B cell (primary cell): ENCODE data around the gene OTOP3. TPM values are rescaled to one million over a fixed set of nuclear protein-coding genes. Genes with fewer than 3 reads are reported as not detected.

Source experiments
- ATAC-seq: fragments of 200-7000 bp; cut with Tn5 transposase; one replicate; pipeline ENCODE4 v1.10.0; 2021; ENCODE audit warnings: low read depth, mild to moderate bottlenecking, moderate number of reproducible peaks, moderate library complexity
- CTCF ChIA-PET: fragments of 350-600 bp; sonication (Branson Sonifier 250); formaldehyde crosslinking; loops from one replicate; lab custom pipeline; 2021; ENCODE audit warnings: antibody characterized with exemption, inconsistent platforms; lab: Charles Lee
- POLR2A ChIA-PET: fragments of 350-600 bp; sonication (Branson Sonifier 250); formaldehyde crosslinking; loops from one replicate; lab custom pipeline; 2021; ENCODE audit warnings: antibody characterized with exemption; lab: Charles Lee
- DNase-seq: peaks from one replicate; pipeline ENCODE4 v3.0.0; 2013
- H2AFZ ChIP-seq: 2 replicates; pipeline ENCODE4 v1.6.1; 2012; ENCODE audit warnings: mild to moderate bottlenecking, low read depth, low read length; ENCODE audit not compliant: insufficient read depth, poor library complexity, severe bottlenecking
- H3K27ac ChIP-seq, 2 donors: 1 replicate in 1 of 2; 2 replicates in 1 of 2; pipeline ENCODE4 v1.5.1; 2012 to 2013; ENCODE audit warnings: low read length in 2 of 2, mild to moderate bottlenecking in 2 of 2, moderate library complexity in 1 of 2
- H3K27me3 ChIP-seq, 4 experiments: fragments of 200-600 bp in 1 of 4; sonication (generic) in 1 of 4; replicated peaks in 1 of 4; 1 replicate in 2 of 4; 2 replicates in 2 of 4; pipeline versions ENCODE4 v1.6.1 to v1.7.0; 2013 to 2016; ENCODE audit warnings: low read length in 3 of 4, mild to moderate bottlenecking in 2 of 4, mixed read lengths in 1 of 4, moderate library complexity in 1 of 4; ENCODE audit not compliant: insufficient read depth in 4 of 4, control insufficient read depth in 3 of 4; ENCODE audit errors: control extremely low read depth in 1 of 4
- H3K36me3 ChIP-seq, 2 experiments: replicated peaks in 1 of 2; 1 replicate in 1 of 2; 2 replicates in 1 of 2; pipeline versions ENCODE4 v1.6.1 to v1.7.1; 2013; ENCODE audit warnings: low read length in 1 of 2; ENCODE audit not compliant: insufficient read depth in 2 of 2, control insufficient read depth in 1 of 2; ENCODE audit errors: control extremely low read depth in 1 of 2, extremely low read depth in 1 of 2
- H3K4me1 ChIP-seq, 2 donors: fragments of 200-600 bp in 1 of 2; sonication (generic) in 1 of 2; 1 replicate in 1 of 2; 2 replicates in 1 of 2; pipeline versions ENCODE4 v1.5.1 to v1.6.1; 2013 to 2017; ENCODE audit warnings: low read length in 2 of 2; ENCODE audit not compliant: control insufficient read depth in 2 of 2, insufficient read depth in 2 of 2
- H3K4me2 ChIP-seq: replicated peaks from 2 replicates; pipeline ENCODE3; 2012; ENCODE audit warnings: mild to moderate bottlenecking, low read depth, low read length; ENCODE audit not compliant: poor library complexity, severe bottlenecking
- H3K4me3 ChIP-seq, 5 experiments: fragments of 200-600 bp in 1 of 5; sonication (generic) in 1 of 5; 1 replicate in 3 of 5; 2 replicates in 2 of 5; pipeline versions ENCODE4 v1.5.1 to v1.7.0; 2011 to 2016; ENCODE audit warnings: low read length in 4 of 5, mild to moderate bottlenecking in 4 of 5, low read depth in 2 of 5, control low read depth in 1 of 5, moderate library complexity in 1 of 5; ENCODE audit not compliant: insufficient read depth in 1 of 5; ENCODE audit errors: control extremely low read depth in 1 of 5, extremely low read depth in 1 of 5
- H3K79me2 ChIP-seq: fragments of 200-600 bp; sonication (generic); one replicate; pipeline ENCODE4 v1.6.0; 2016; ENCODE audit warnings: low read length; ENCODE audit not compliant: control insufficient read depth, insufficient read depth
- H3K9ac ChIP-seq: fragments of 200-600 bp; sonication (generic); 2 replicates; pipeline ENCODE4 v1.6.1; 2017; ENCODE audit warnings: mild to moderate bottlenecking, low read length, moderate library complexity
- H3K9me3 ChIP-seq, 3 donors: one replicate each; pipeline versions ENCODE4 v1.6.1 to v1.7.1; 2013; ENCODE audit warnings: low read length in 2 of 3; ENCODE audit not compliant: control insufficient read depth in 2 of 3, insufficient read depth in 1 of 3; ENCODE audit errors: control extremely low read depth in 1 of 3
- H4K20me1 ChIP-seq: 2 replicates; pipeline ENCODE4 v1.6.0; 2012; ENCODE audit warnings: mild to moderate bottlenecking, low read length; ENCODE audit not compliant: insufficient read depth, control insufficient read depth, poor library complexity, severe bottlenecking
- H3K27ac Mint-ChIP-seq: one replicate; pipeline ENCODE4 v1.8.0; 2021; ENCODE audit warnings: mixed read lengths
- H3K27me3 Mint-ChIP-seq: one replicate; pipeline ENCODE4 v1.8.0; 2021; ENCODE audit warnings: mixed read lengths
- H3K4me1 Mint-ChIP-seq: one replicate; pipeline ENCODE4 v1.8.0; 2021; ENCODE audit warnings: mixed read lengths
- H3K4me3 Mint-ChIP-seq: one replicate; pipeline ENCODE4 v1.8.0; 2021; ENCODE audit warnings: mixed read lengths
- H3K9me3 Mint-ChIP-seq: one replicate; pipeline ENCODE4 v1.8.0; 2022; ENCODE audit warnings: mixed read lengths; ENCODE audit not compliant: insufficient read depth
- CTCF ChIP-seq: fragments of 200-600 bp; IDR thresholded peaks from one replicate; pipeline ENCODE4 v1.8.0; 2022; ENCODE audit warnings: antibody characterized with exemption, mild to moderate bottlenecking
- EZH2 ChIP-seq: IDR thresholded peaks from 2 replicates; pipeline ENCODE4 v1.6.1; 2012; ENCODE audit warnings: borderline replicate concordance, low read depth, mild to moderate bottlenecking, moderate library complexity, low read length; ENCODE audit not compliant: insufficient read depth, poor library complexity, severe bottlenecking
- WGBS: methylation state at CpG from one replicate; pipeline ENCODE4 v1.1.5; 2013; ENCODE audit warnings: missing lambda C conversion rate; ENCODE audit not compliant: insufficient coverage; 5-methylcytosine and 5-hydroxymethylcytosine counted together
- intact Hi-C: fragments of 100-400 bp; cut with micrococcal nuclease; formaldehyde crosslinking; loops from one replicate; pipeline ENCODE4 v1.10.0; 2022
- polyA plus RNA-seq: library from polyadenylated mRNA; depleted of rRNA; stranded (reverse); fragments of >200 nt; gene quantifications from 2 replicates; pipeline ENCODE4 v1.2.3, GENCODE V29; 2012
- total RNA-seq, 2 donors: library from RNA; stranded (reverse); fragments of 120-200 nt in 1 of 2; gene quantifications; 1 replicate in 1 of 2; 2 replicates in 1 of 2; pipeline versions ENCODE4 v1.2.3 to v1.2.4, GENCODE V29; 2013 to 2022

The OTOP3 gene
- total and polyA plus RNA-seq, 2 donors (not counting 1 experiment from before 2014, with no cell fraction given): not detected

GRCh38 chr17:74972107-74972972, 36.6 kb downstream of the OTOP3 start, which contains the start of gene HID1:
HID1 (minus strand) TSS chr17:74972759; CDS start chr17:74972656, 103 bp downstream.
- ChIA-PET CTCF (interaction anchor here (0.8 to 7.7 kb wide), 6 partner anchors 10 to 229 kb away, joined by 3 to 67 read pairs (median 11); partner anchors contain the start of genes MRPL58 and NT5C), POLR2A (interaction anchor here (0.5 to 1.1 kb wide), 7 partner anchors 9 to 229 kb away, joined by 3 to 5 read pairs (median 4); partner anchors contain the start of genes CDR2L and MRPL58)
- H3K4me3 Mint-ChIP-seq: peak within 1 kb of the TSS; percentile 86
- peak within 1 kb of the TSS; percentile 92 for H3K4me2 ChIP-seq
- peak; percentile 93 for ATAC-seq
- H3K4me1 ChIP-seq: peaks cover 13 to 16% of the 10 kb centered on the region in 2 donors
- peak within 1 kb of the TSS; percentile 46 for H3K27ac Mint-ChIP-seq
- peak within 1 kb of the TSS; percentile 84 for H2AFZ ChIP-seq
- no peak within 1 kb of the TSS for H3K27ac ChIP-seq
- peaks cover 0 to 48% (median 12%) of the 10 kb centered on the region in 4 experiments for H3K27me3 ChIP-seq
- intact Hi-C loops: loop anchor here (1.0 kb wide), 2 partner anchors 15 to 40 kb away; partner anchors contain the start of genes CDR2L and MRPL58
- H4K20me1 ChIP-seq: no peaks in the 10 kb centered on the region
- WGBS: 3% methylated on average over 83 of the region's 95 CpGs
- H3K27me3 Mint-ChIP-seq: peaks cover 24% of the 10 kb centered on the region
- H3K9ac ChIP-seq: peak within 1 kb of the TSS; percentile 68
- no peak for TF ChIP-seq CTCF
- TF ChIP-seq EZH2: no peak
- peaks cover 9% of the 10 kb centered on the region for H3K4me1 Mint-ChIP-seq
- H3K9me3 ChIP-seq: peaks cover 0 to 6% (median 0%) of the 10 kb centered on the region in 3 donors
- peak; percentile 84 for DNase-seq
- no peaks in the 10 kb centered on the region for H3K79me2 ChIP-seq
- peak within 1 kb of the TSS in 4 of 5 experiments; percentile 42 to 66 (median 57) for H3K4me3 ChIP-seq
- H3K9me3 Mint-ChIP-seq: no peaks in the 10 kb centered on the region
- H3K36me3 ChIP-seq: no peaks in the 10 kb centered on the region
